Nephron progenitor cell (in vitro differentiated cells): Measurements from ENCODE around the gene CYB561D2.

Source experiments
- DNase-seq: peaks from one replicate; pipeline ENCODE4 v3.0.0; 2021
- H3K27ac Mint-ChIP-seq: 2 replicates; pipeline ENCODE4 v1.8.0; 2021; ENCODE audit warnings: mild to moderate bottlenecking, moderate library complexity, mixed read lengths
- H3K27me3 Mint-ChIP-seq: 2 replicates; pipeline ENCODE4 v1.8.0; 2021; ENCODE audit warnings: mild to moderate bottlenecking, low read depth, mixed read lengths; ENCODE audit not compliant: poor library complexity
- H3K36me3 Mint-ChIP-seq: 2 replicates; pipeline ENCODE4 v1.8.0; 2021; ENCODE audit warnings: low read depth, mixed read lengths
- H3K4me1 Mint-ChIP-seq: 2 replicates; pipeline ENCODE4 v1.8.0; 2021; ENCODE audit warnings: mixed read lengths
- H3K4me3 Mint-ChIP-seq: 2 replicates; pipeline ENCODE4 v1.8.0; 2021; ENCODE audit warnings: mild to moderate bottlenecking, moderate library complexity, mixed read lengths
- H3K9me3 Mint-ChIP-seq: 2 replicates; pipeline ENCODE4 v1.8.0; 2021; ENCODE audit warnings: mild to moderate bottlenecking, moderate library complexity, mixed read lengths
- CTCF ChIP-seq: fragments of 200-600 bp; sonication (generic); IDR thresholded peaks from 2 replicates; pipeline ENCODE4 v1.5.0; 2021; ENCODE audit warnings: antibody characterized with exemption

The CYB561D2 gene

GRCh38 chr3:50359760-50360110, 9.1 kb downstream of the CYB561D2 start:
- no peak for DNase-seq
- no peaks in the 10 kb centered on the region for H3K36me3 Mint-ChIP-seq
- no peak for TF ChIP-seq CTCF
- peaks cover 12% of the 10 kb centered on the region for H3K27me3 Mint-ChIP-seq
- H3K27ac Mint-ChIP-seq = no peak overlapping the region
- peak overlapping the region; percentile 95 for H3K4me3 Mint-ChIP-seq
- no peaks in the 10 kb centered on the region for H3K9me3 Mint-ChIP-seq
- H3K4me1 Mint-ChIP-seq = peaks cover 44% of the 10 kb centered on the region

- H3K27ac Mint-ChIP-seq = no peak overlapping the region
- no peaks in the 10 kb centered on the region for H3K36me3 Mint-ChIP-seq
- TF ChIP-seq CTCF = no peak
- DNase-seq = no peak
- H3K4me1 Mint-ChIP-seq = peaks cover 18% of the 10 kb centered on the region
- peak overlapping the region; percentile 80 for H3K4me3 Mint-ChIP-seq
- peaks cover 27% of the 10 kb centered on the region for H3K27me3 Mint-ChIP-seq
- H3K9me3 Mint-ChIP-seq = no peaks in the 10 kb centered on the region
These were observed 14.0 kb downstream of the CYB561D2 start for GRCh38 chr3:50364573-50365079.

GRCh38 chr3:50365080-50365841, 14.6 kb downstream of the CYB561D2 start:
- H3K9me3 Mint-ChIP-seq = no peaks in the 10 kb centered on the region
- TF ChIP-seq CTCF = no peak
- H3K4me3 Mint-ChIP-seq = peak overlapping the region; percentile 80
- DNase-seq = peak; percentile 92
- H3K4me1 Mint-ChIP-seq = peaks cover 11% of the 10 kb centered on the region
- no peak overlapping the region for H3K27ac Mint-ChIP-seq
- peaks cover 27% of the 10 kb centered on the region for H3K27me3 Mint-ChIP-seq
- H3K36me3 Mint-ChIP-seq = no peaks in the 10 kb centered on the region

GRCh38 chr3:50365842-50366220, 15.2 kb downstream of the CYB561D2 start:
- Mint-ChIP-seq H3K27me3 (peaks cover 29% of the 10 kb centered on the region), H3K9me3 (no peaks in the 10 kb centered on the region), H3K27ac (no peak overlapping the region), H3K4me3 (peak overlapping the region; percentile 80), H3K36me3 (no peaks in the 10 kb centered on the region), H3K4me1 (peaks cover 15% of the 10 kb centered on the region)
- no peak for DNase-seq
- no peak for TF ChIP-seq CTCF

GRCh38 chr3:50369012-50369670, 18.5 kb downstream of the CYB561D2 start:
- no peaks in the 10 kb centered on the region for H3K9me3 Mint-ChIP-seq
- H3K27me3 Mint-ChIP-seq = peaks cover 20% of the 10 kb centered on the region
- no peak for DNase-seq
- H3K4me3 Mint-ChIP-seq = no peak overlapping the region
- no peaks in the 10 kb centered on the region for H3K36me3 Mint-ChIP-seq
- H3K27ac Mint-ChIP-seq = peak overlapping the region; percentile 57
- no peak for TF ChIP-seq CTCF
- H3K4me1 Mint-ChIP-seq = peaks cover 38% of the 10 kb centered on the region

- no peak for TF ChIP-seq CTCF
- Mint-ChIP-seq H3K36me3 (no peaks in the 10 kb centered on the region), H3K4me3 (no peak overlapping the region), H3K4me1 (peaks cover 50% of the 10 kb centered on the region), H3K27ac (no peak overlapping the region), H3K27me3 (peaks cover 15% of the 10 kb centered on the region), H3K9me3 (no peaks in the 10 kb centered on the region)
- DNase-seq = no peak
These were observed 19.9 kb downstream of the CYB561D2 start for GRCh38 chr3:50370594-50370993.
